Posterior vena cava (tissue), 2 donors: ENCODE data around the gene ADCY7. TPM values are rescaled to one million over a fixed set of nuclear protein-coding genes. Genes with fewer than 3 reads are reported as not detected.

ENCODE experiments used
- DNase-seq: peaks from one replicate; pipeline ENCODE4 v3.0.0-alpha.2; 2020; ENCODE audit warnings: low spot score
- intact Hi-C, 2 donors: fragments of 100-400 bp; cut with DNase I; formaldehyde crosslinking; loops; one replicate each; pipeline versions ENCODE4 v1.14.1 to v1.14.2; 2022 to 2023
- total RNA-seq, 2 donors: library from RNA; stranded (reverse); fragmentation: NEBNext Ultra II Directional; extraction: Animal tissue kit (Norgen Biotek cat#: 25700); gene quantifications; one replicate each; pipeline ENCODE4 v1.2.1, GENCODE V29; 2021
- donor health status: DM: yes; HTN: yes; CAD: no.
- donor health status: DM: yes; HTN: yes; CAD: no.

ADCY7 gene
- total RNA-seq, 2 donors from 2014 or later, result 31.3 to 50.2 TPM

DNA sequence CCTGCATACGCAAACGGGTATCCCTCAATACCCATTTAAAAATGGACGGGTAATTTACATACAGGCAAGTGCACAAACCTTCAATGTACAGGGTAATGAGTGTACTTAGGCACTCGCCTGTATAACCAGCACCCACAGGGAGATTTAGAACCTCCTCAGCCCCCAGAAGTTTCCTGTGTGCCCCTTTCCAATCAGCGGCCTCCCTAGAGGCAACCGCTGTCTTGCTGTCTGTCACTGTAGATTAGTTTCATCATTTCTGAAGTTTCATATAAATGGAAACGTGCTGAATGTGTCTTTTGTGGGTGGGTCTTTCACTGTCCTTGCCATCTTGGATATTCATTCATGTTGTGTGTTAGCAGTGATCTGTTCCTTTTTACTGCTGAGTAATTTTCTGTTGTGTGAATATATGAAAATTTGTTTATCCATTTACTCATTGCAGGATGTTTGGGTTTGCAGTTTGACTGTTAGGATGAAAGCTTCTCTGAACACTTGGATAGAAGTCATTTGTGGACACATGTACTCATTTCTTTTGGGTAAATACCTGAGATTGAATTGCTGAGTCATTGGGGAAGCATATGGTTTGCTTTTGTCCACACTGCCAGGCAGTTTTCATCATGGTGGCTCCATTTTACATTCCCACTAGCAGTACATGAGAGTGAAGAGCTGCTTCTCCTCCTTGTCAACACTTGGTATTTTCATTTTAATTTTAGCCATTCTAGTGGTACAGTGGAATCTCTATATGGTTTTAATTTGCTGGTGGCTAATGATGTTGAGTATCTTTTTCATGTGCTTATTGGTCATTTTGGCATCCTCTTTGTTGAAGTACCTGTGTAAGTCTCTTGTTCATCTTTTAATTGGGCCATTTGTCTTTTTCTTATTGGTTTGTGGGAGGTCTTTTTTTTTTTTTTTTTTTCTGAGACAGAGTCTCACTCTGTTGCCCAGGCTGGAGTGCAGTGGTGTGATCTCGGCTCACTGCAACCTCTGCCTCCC is 2.1 kb upstream of the ADCY7 start:
- intact Hi-C loops, result no loop called here
- no peak for DNase-seq

DNA sequence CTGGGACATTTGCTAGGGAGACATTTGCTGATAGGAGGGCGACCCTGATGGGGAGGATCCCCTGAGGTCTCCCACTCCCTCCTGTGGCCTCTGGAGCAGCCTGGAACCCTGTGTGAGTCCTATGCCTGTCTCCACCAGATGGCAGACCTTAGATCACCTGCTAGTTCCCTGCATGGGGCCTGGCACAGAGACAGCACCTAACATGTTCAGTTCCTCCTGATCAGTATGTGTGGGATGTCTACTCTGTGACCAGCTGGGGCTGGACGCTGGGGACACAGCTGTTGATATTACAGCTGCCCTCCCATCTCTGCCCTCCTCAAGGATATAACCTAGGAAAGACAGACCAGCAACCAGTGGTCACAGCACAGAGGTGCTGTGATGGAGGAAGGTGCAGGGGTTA is 1.1 kb upstream of the ADCY7 start:
- no peak for DNase-seq
- intact Hi-C loops, result no loop called here

- DNase-seq, result peak; percentile 26
- intact Hi-C loops, result no loop called here
These were observed 525 bp upstream of the ADCY7 start for GRCh38 chr16:50265716-50266336.

- intact Hi-C loops, result no loop called here
- DNase-seq, result peak; percentile 50
These were observed 840 bp downstream of the ADCY7 start for GRCh38 chr16:50267151-50267631.

DNA sequence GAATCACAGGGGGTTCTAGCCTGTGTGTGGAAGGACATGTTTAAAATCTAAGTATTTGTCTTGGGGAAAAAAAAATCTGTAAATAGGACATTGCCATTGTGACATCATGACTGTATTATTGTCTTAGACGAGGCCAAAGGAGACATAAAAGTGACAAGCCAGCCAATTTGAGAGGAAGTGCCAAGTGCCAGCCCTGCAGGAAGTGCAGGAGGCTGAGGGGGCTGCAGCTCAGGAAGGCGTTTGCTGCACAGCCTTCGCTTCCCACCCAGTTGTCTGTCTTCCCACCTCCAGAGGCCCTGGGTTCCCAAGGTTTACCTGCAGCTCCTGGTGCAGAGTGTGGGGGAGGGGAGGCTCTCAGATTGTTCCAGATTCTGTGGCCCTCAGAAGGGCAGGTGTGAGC is 1.3 kb downstream of the ADCY7 start:
- DNase-seq, result peak; percentile 69
- intact Hi-C loops, result no loop called here

- DNase-seq, result peak; percentile 41
- intact Hi-C loops, result no loop called here
These were observed 2.0 kb downstream of the ADCY7 start for GRCh38 chr16:50268352-50268751.

DNA sequence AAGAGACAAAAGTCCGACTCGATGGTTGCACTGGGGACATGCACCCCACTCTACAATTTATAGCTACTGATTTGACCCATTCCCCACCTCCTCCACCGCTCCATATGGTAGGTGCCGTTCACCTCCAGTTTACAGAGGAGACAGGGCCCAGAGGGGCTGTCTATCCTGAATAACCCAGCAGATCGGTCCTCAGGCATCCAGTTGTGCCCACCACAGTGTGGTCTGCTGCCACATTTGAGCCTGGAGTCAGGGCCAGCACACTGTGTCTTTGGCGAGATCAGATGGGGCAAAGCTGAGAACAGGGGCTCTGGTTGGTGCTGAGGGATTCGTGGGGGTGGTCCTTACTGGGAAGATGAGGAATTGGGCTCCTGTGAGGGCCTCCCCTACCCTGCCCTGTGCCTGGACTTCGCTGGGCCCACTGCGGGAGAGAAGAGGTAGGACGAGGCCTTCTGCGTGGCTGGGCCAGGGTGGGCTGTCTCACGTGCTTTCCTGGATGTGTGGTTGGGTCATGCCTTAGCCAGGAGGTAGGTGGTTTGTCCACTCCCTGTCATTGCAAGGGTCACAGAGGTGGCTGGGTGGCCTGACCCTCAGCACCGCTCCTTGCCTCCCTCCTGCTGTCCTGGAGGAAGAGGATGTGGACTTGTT is 2.8 kb downstream of the ADCY7 start:
- intact Hi-C loops, result no loop called here
- peak; percentile 69 for DNase-seq

DNA sequence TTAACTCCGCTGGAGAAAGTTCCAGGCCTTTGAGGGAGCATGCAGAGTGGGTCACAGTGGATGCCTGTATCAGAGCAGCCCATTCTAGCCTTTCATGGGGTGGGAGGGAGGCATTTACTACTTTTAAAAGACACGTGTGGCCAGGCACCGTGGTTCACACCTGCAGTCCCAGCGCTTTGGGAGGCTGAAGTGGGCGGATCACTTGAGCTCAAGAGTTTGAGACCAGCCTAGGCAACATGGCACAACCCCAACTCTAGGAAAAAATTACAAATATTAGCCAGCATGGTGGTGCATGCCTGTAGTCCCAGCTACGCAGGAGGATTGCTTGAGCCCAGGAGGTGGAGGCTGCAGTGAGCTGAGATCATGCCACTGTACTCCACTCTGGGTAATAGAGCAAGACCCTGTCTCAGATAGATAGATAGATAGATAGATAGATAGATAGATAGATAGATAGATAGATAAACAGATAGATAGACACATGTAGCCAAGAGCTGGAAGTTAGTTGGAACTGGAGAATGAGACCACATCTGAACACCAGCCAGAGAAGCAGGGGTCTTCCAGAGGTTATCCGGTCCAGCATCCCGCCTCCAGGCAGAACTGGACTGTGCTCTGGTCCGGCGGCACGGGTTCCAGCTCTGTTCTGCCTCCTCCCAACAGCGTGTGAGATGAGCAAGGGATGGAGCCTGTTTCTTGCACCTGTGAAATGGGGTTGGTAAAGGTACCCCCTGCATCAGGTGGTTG is 3.6 kb downstream of the ADCY7 start:
- intact Hi-C loops, result no loop called here
- DNase-seq, result peak; percentile 36

DNA sequence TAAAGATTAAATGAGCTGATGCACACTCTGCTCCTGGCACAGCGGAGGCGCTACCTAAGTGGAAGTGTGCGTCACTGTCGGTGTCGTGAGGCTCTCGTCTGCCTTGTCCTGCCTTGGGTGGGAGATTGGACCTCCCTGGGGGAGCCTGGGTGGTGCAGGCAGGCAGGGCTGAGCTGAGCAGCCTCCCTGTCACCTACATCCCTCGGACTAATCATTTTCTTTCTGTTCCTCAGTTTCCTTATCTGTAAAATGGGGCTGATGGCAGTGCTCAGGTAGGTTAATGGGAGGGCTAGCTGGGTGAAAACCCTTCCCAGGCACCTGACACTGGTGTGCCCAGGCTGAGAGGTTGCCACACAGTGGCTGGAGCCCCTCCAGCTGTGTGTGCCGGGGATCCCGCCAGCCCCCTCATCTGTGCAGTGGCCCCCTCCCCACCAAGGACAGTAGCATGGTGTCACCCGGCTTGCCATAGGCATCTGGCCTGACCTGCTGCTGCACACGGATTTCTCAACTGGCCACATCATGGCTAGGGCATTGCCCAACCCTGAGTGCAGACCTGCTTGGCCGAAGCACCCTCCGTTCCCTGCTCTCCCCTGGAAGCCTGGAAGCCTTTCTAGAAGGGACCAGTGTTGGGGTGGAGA is 4.3 kb downstream of the ADCY7 start:
- intact Hi-C loops, result no loop called here
- DNase-seq, result peak; percentile 65

GRCh38 chr16:50271148-50272041 is 5.0 kb downstream of the ADCY7 start:
- intact Hi-C loops, result no loop called here
- DNase-seq, result peak; percentile 69

DNA sequence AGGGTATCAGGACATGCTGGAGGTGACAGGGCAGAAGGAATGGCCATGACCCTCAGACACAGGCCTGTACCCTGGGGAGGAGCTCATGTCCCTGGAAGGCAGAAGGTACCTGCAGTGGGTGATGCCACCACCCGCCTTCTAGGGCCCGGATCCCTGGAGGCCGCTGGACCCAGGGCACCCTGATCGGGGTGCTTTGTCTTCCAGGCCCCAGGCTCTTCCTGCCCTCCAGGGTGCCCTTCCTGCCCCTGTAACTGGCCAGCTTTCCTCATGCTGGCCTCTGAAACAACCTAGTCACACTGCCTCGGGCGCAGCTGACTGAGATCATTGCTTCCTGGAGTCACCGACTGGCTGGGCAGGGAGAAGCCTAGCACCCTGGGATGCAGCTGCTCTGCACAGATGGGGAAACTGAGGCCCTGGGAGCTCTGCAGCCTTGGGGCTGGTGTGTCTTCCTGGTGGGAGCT is 5.8 kb downstream of the ADCY7 start:
- intact Hi-C loops, result no loop called here
- peak; percentile 76 for DNase-seq

GRCh38 chr16:50272687-50273381 is 6.5 kb downstream of the ADCY7 start:
- DNase-seq, result peak; percentile 64
- intact Hi-C loops, result no loop called here

- no peak for DNase-seq
- intact Hi-C loops, result no loop called here
These were observed 7.0 kb downstream of the ADCY7 start for GRCh38 chr16:50273382-50273690.

DNA sequence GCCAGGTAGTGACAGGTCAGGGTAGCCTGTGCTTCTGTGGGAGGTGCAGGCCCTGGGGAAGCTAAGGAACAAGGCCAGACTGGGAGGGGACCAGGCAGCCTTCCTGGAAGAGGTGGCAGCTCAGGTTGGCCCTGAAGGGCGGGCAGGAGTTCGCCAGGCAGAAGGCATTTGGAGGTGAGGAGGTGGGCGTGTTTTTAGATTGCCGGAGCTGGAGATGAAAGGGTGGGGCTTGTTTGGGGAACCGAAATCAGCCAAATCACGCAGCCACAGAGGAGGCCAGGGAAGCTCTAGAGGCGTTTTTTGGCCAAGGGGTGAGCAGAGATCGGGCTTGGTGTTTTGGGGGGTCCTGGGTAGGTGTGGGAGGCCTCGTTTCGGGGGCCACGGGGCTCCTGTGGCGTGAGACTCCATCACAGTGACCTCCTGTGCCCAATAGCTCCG is 7.6 kb downstream of the ADCY7 start:
- intact Hi-C loops, result no loop called here
- peak; percentile 78 for DNase-seq

DNA sequence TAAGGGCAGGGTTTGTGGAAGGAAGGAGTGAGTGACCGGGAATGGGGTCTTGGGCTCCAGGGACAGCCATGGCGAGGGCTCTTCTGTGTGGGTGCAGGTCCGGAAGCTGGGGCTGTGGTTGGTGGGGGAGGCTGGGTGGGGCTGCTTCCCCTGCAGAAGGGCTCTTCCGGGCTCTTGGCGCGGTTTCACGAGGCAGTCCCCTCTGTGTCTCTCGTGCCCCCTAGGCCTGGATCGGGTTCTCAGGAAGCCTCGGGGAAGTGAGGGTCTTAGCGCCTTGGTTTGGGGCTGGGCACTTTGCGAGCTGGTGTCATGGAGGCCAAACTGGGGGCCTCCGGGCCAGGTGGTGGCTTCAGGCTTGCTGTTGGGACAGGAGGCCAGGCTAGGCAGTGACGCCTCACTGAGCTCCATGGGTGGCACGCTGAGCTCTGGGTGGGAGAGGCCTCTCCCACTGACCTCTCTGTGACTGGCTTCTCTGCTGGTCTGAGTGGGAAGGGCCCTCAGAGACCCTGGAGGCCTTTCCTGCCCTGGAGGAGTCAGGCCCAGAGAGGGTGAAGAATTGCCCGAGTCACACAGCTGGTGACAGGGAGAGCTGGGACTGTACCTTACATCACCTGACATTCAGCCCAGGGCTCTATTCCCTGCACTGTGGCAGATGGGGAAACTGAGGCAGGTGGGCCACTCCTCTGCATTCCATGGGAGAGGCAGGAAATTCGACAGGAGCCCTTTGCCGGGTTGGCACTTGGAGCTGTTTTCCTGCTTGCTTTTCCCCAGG is 8.2 kb downstream of the ADCY7 start:
- DNase-seq, result peak; percentile 62
- intact Hi-C loops, result no loop called here

- intact Hi-C loops, result no loop called here
- peak; percentile 66 for DNase-seq
These were observed 8.7 kb downstream of the ADCY7 start for GRCh38 chr16:50275098-50275415.
